Adrenal gland (tissue), 12 donors: ENCODE results near the gene TOLLIP. TPM values are rescaled to one million over a fixed set of nuclear protein-coding genes. Genes with fewer than 3 reads are reported as not detected.

Experiments used
- DNase-seq, 7 donors: peaks; one replicate each; pipeline ENCODE4 v3.0.0-alpha.2; 2019 to 2020
- H3K27ac ChIP-seq, 5 donors: fragments of 200-600 bp; sonication (generic) in 4 of 5; 1 replicate in 3 of 5; 2 replicates in 2 of 5; pipeline versions ENCODE4 v1.5.1 to v1.8.0; 2016 to 2020; ENCODE audit warnings: mild to moderate bottlenecking in 1 of 5
- H3K27me3 ChIP-seq: fragments of 200-600 bp; 2 replicates; pipeline ENCODE4 v1.8.0; 2021
- H3K36me3 ChIP-seq, 2 donors: fragments of 200-600 bp; replicated peaks in 1 of 2; 1 replicate in 1 of 2; 2 replicates in 1 of 2; pipeline versions ENCODE4 v1.5.1 to v1.8.0; 2018 to 2022
- H3K4me1 ChIP-seq, 2 donors: fragments of 200-600 bp; replicated peaks in 1 of 2; 1 replicate in 1 of 2; 2 replicates in 1 of 2; pipeline versions ENCODE4 v1.5.1 to v1.8.0; 2018 to 2021
- H3K4me3 ChIP-seq, 4 donors: fragments of 200-600 bp; sonication (generic) in 3 of 4; one replicate each; pipeline ENCODE4 v1.5.1; 2016 to 2018
- H3K9me3 ChIP-seq, 3 donors: fragments of 200-600 bp; sonication (generic) in 1 of 3; replicated peaks in 1 of 3; 1 replicate in 2 of 3; 2 replicates in 1 of 3; pipeline versions ENCODE4 v1.5.1 to v1.8.0; 2016 to 2021
- CTCF ChIP-seq, 6 experiments: fragments of 450-650 bp in 4 of 6; fragments of 200-600 bp in 2 of 6; sonication (generic) in 1 of 6; IDR thresholded peaks; 1 replicate in 5 of 6; 2 replicates in 1 of 6; pipeline versions ENCODE4 v1.5.1 to v1.8.0; 2016 to 2021; ENCODE audit warnings: antibody characterized with exemption in 6 of 6, mild to moderate bottlenecking in 2 of 6, moderate library complexity in 1 of 6
- POLR2A ChIP-seq, 2 donors: fragments of 450-650 bp; IDR thresholded peaks; one replicate each; pipeline ENCODE4 v1.6.1; 2017; ENCODE audit warnings: antibody characterized with exemption in 2 of 2, mild to moderate bottlenecking in 2 of 2, moderate library complexity in 1 of 2
- WGBS, 4 donors: extraction: QIAGEN DNeasy Blood & Tissue Kit in 2 of 4; methylation state at CpG; one replicate each; pipeline versions ENCODE4 v1.1.5 to v1.1.7; 2013 to 2017; 5-methylcytosine and 5-hydroxymethylcytosine counted together
- intact Hi-C, 2 donors: fragments of 100-400 bp; cut with DNase I; formaldehyde crosslinking; loops; one replicate each; pipeline versions ENCODE4 v1.14.1 to v1.15.0; 2022 to 2023
- polyA plus RNA-seq, 3 donors: library from polyadenylated mRNA; stranded (reverse); fragments of 200-250 nt in 2 of 3; fragments of 350-450 nt in 1 of 3; fragmentation: Illumina TruSeq in 1 of 3; extraction: RNeasy Lipid Tissue Mini Kit (QIAGEN cat#74804) in 1 of 3; gene quantifications; one replicate each; pipeline ENCODE4 v1.2.3, GENCODE V29; 2013 to 2014
- total RNA-seq, 9 donors: library from RNA; depleted of rRNA in 4 of 9; stranded (reverse); fragments of >200 nt in 4 of 9; fragments of 120-200 nt in 1 of 9; fragmentation: NEBNext Ultra II Directional in 1 of 9; extraction: Animal tissue kit (Norgen Biotek cat#: 25700) in 1 of 9; gene quantifications; one replicate each; pipeline versions ENCODE4 v1.1.0 to v1.2.4, GENCODE V29; 2013 to 2023
- donor health status: healthy with polysubstance abuse.
- donor health status: Bipolar disorder and iron deficiency.
- donor health status: DM: yes; HTN: yes; CAD: no.
- donor health status: DM: no; HTN: no; CAD: no.
- donor health status: DM: no; HTN: no; CAD: no.
- donor health status: DM: yes; HTN: yes; CAD: no.

The TOLLIP gene
- total and polyA plus RNA-seq, 12 donors, result 18.9 to 84.1 (median 66.3) TPM

- WGBS, 4 donors, result 78 to 90% (median 85%) methylated on average over 21 to 33 of the region's 33 CpGs
- H3K27ac ChIP-seq, result peak overlapping the region in 2 of 5 donors; percentile 38 to 45
These were observed 28.0 kb downstream of the TOLLIP start for GRCh38 chr11:1281326-1281973.

GRCh38 chr11:1280116-1281035 is 29.1 kb downstream of the TOLLIP start:
- H3K27me3 ChIP-seq, result no peaks in the 10 kb centered on the region
- TF ChIP-seq CTCF (IDR thresholded peaks at IDR 0.05) (no peak), POLR2A (IDR thresholded peaks at IDR 0.05) (no peak)
- H3K9me3 ChIP-seq, result no peaks in the 10 kb centered on the region
- intact Hi-C loops, result no loop called here
- H3K27ac ChIP-seq, result no peak overlapping the region
- no peak overlapping the region for H3K4me3 ChIP-seq
- no peak for DNase-seq
- H3K36me3 ChIP-seq, result peaks cover 0 to 73% of the 10 kb centered on the region in 2 donors
- H3K4me1 ChIP-seq, result no peaks in the 10 kb centered on the region
- WGBS, 4 donors, result 93 to 96% (median 95%) methylated on average over 44 to 46 of the region's 46 CpGs

More at GRCh38 chr11:1281326-1281973, 28.0 kb downstream of the TOLLIP start:
- H3K27me3 ChIP-seq, result no peaks in the 10 kb centered on the region
- no peak overlapping the region for H3K4me3 ChIP-seq
- peak in 1 of 7 donors; percentile 33 for DNase-seq
- no peaks in the 10 kb centered on the region for H3K9me3 ChIP-seq
- TF ChIP-seq POLR2A (IDR thresholded peaks at IDR 0.05), result no peak
- TF ChIP-seq CTCF (IDR thresholded peaks at IDR 0.05), result no peak
- intact Hi-C loops, result no loop called here
- H3K36me3 ChIP-seq, result peaks cover 0 to 73% of the 10 kb centered on the region in 2 donors
- H3K4me1 ChIP-seq, result no peaks in the 10 kb centered on the region

GRCh38 chr11:1279674-1280055 is 29.8 kb downstream of the TOLLIP start:
- no peaks in the 10 kb centered on the region for H3K9me3 ChIP-seq
- no peak overlapping the region for H3K27ac ChIP-seq
- intact Hi-C loops, result no loop called here
- TF ChIP-seq CTCF (IDR thresholded peaks at IDR 0.05), result no peak
- no peak for TF ChIP-seq POLR2A (IDR thresholded peaks at IDR 0.05)
- H3K4me1 ChIP-seq, result no peaks in the 10 kb centered on the region
- 91 to 95% (median 94%) methylated on average over 12 to 14 of the region's 14 CpGs for WGBS, 4 donors
- H3K27me3 ChIP-seq, result no peaks in the 10 kb centered on the region
- no peak overlapping the region for H3K4me3 ChIP-seq
- peaks cover 0 to 73% of the 10 kb centered on the region in 2 donors for H3K36me3 ChIP-seq
- no peak for DNase-seq
